Measurements from ENCODE around the gene FAM163B.

Gene FAM163B

DNA sequence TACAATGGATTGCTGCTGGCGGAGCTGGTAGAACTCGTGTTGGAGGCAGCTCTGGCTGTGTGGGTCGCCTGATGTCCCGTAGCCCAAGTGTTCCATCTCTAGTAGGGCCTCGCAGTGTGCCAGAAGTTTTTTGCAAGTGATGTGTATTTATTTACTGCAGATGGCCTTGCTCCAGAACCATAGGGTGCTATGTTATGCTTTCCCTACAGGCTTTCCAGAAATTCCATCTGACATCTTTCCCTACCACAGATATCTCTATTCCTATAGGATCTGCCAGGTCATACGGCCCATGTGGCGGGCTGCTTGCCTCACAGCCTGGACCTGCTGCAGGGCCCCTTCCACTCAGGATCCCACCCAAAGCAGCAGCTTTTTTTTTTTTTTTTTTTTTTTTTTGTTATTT, 57.7 kb downstream of the FAM163B start:
- Histone ChIP-seq H3K14ac (ENCODE audit: low read length) (no peak overlapping the region), H3K27ac (ENCODE audit: low read depth, low read length) (no peak overlapping the region), H4K91ac (ENCODE audit: low read depth, low read length) (peak overlapping the region; percentile 11), H2BK120ac (ENCODE audit: insufficient read depth, low read length, poor library complexity) (no peak overlapping the region), H3K4me1 (ENCODE audit: control insufficient read depth in 1 of 2, insufficient read depth in 2 of 2, low read length in 2 of 2) (peaks cover 13 to 16% of the 10 kb centered on the region in 2 experiments), H3K23ac (ENCODE audit: low read length) (no peak overlapping the region), H3K79me1 (ENCODE audit: low read length) (peaks cover 4% of the 10 kb centered on the region), H2AFZ (ENCODE audit: insufficient read depth, low read length, poor library complexity) (no peak overlapping the region), H4K8ac (ENCODE audit: low read depth, low read length) (no peak overlapping the region), H3K18ac (ENCODE audit: low read length) (no peak overlapping the region), H3K4me3 (ENCODE audit: low read depth, low read length) (no peak overlapping the region), H2BK5ac (ENCODE audit: low read depth, low read length, poor library complexity) (no peak overlapping the region), H3K79me2 (ENCODE audit: control insufficient read depth, insufficient read depth, low read length, poor library complexity) (no peaks in the 10 kb centered on the region), H2BK12ac (ENCODE audit: low read length) (no peak overlapping the region), H3K9ac (ENCODE audit: low read length) (no peak overlapping the region), H2AK5ac (ENCODE audit: low read length) (no peak overlapping the region), H3K27me3 (ENCODE audit: insufficient read depth, low read length) (no peaks in the 10 kb centered on the region), H3K4me2 (ENCODE audit: low read length) (no peak overlapping the region), H3K9me3 (ENCODE audit: insufficient read depth, low read depth, low read length) (peaks cover 6% of the 10 kb centered on the region), H4K12ac (ENCODE audit: low read depth, low read length) (no peak overlapping the region), H3K36me3 (ENCODE audit: control insufficient read depth in 1 of 2, insufficient read depth in 2 of 2, low read length in 2 of 2) (peaks cover 14 to 29% of the 10 kb centered on the region in 2 experiments), H3K4ac (ENCODE audit: low read depth, low read length) (no peak overlapping the region)
- DNase-seq: no peak
- WGBS (ENCODE audit: extremely low coverage, insufficient coverage, insufficient read length): no CpG with 5 or more reads among the region's 7 CpGs

DNA sequence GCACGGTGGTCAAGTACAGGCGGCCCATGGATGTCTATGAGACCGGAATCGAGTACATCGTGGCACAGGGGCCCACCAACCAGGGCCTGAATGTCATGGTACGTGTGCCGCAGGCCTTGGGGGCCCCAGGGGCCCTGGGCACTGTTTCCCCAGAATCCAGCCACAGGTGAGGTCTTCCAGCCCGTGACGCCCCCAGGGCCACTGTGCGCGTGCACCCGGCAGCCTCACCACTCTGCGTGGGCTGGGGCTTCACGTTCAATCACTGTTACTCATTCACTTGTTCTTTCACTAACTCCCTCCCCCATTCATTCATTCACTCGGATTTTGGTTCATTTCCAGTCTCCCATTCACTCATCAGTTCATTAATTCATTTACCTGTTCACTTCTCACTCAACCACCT, 62.1 kb downstream of the FAM163B start:
- Histone ChIP-seq H3K4ac (ENCODE audit: low read depth, low read length) (no peak overlapping the region), H4K12ac (ENCODE audit: low read depth, low read length) (no peak overlapping the region), H2BK12ac (ENCODE audit: low read length) (no peak overlapping the region), H3K4me3 (ENCODE audit: low read depth, low read length) (no peak overlapping the region), H2AK5ac (ENCODE audit: low read length) (no peak overlapping the region), H3K79me2 (ENCODE audit: control insufficient read depth, insufficient read depth, low read length, poor library complexity) (no peaks in the 10 kb centered on the region), H3K79me1 (ENCODE audit: low read length) (peaks cover 3% of the 10 kb centered on the region), H3K27ac (ENCODE audit: low read depth, low read length) (no peak overlapping the region), H3K36me3 (ENCODE audit: control insufficient read depth in 1 of 2, insufficient read depth in 2 of 2, low read length in 2 of 2) (peaks cover 21 to 29% of the 10 kb centered on the region in 2 experiments), H2BK5ac (ENCODE audit: low read depth, low read length, poor library complexity) (no peak overlapping the region), H3K14ac (ENCODE audit: low read length) (no peak overlapping the region), H3K9ac (ENCODE audit: low read length) (no peak overlapping the region), H3K18ac (ENCODE audit: low read length) (no peak overlapping the region), H3K9me3 (ENCODE audit: insufficient read depth, low read depth, low read length) (peaks cover 4% of the 10 kb centered on the region), H4K8ac (ENCODE audit: low read depth, low read length) (no peak overlapping the region), H4K91ac (ENCODE audit: low read depth, low read length) (no peak overlapping the region), H3K4me1 (ENCODE audit: control insufficient read depth in 1 of 2, insufficient read depth in 2 of 2, low read length in 2 of 2) (peaks cover 13 to 23% of the 10 kb centered on the region in 2 experiments), H3K4me2 (ENCODE audit: low read length) (no peak overlapping the region), H2AFZ (ENCODE audit: insufficient read depth, low read length, poor library complexity) (no peak overlapping the region), H3K23ac (ENCODE audit: low read length) (no peak overlapping the region), H2BK120ac (ENCODE audit: insufficient read depth, low read length, poor library complexity) (no peak overlapping the region), H3K27me3 (ENCODE audit: insufficient read depth, low read length) (no peaks in the 10 kb centered on the region)
- DNase-seq: no peak
- no CpG with 5 or more reads among the region's 15 CpGs for WGBS (ENCODE audit: extremely low coverage, insufficient coverage, insufficient read length)

DNA sequence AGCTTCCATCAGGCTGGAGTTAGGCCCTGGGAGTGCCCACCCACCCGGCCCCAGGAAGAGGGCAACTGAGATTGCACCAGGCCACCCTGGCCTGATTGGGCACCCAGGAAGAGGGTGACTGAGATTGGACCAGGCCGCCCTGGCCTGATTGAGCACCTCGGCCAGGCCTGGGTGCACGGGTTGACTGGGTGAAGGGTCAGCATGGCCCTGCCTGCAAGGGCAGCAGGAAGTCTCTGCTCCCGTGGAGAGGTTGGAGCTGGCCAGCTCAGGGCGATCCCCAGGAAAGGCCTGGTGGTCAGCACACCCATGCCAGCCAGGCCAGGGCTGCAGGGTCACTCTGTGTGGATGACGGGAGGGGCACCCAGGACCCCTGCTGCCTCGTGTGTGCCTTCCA, 62.9 kb downstream of the FAM163B start:
- no CpG with 5 or more reads among the region's 8 CpGs for WGBS (ENCODE audit: extremely low coverage, insufficient coverage, insufficient read length)
- H3K27me3 ChIP-seq (ENCODE audit: insufficient read depth, low read length): no peaks in the 10 kb centered on the region
- peak overlapping the region; percentile 54 for H3K18ac ChIP-seq (ENCODE audit: low read length)
- peaks cover 22 to 36% of the 10 kb centered on the region in 2 experiments for H3K36me3 ChIP-seq (ENCODE audit: control insufficient read depth in 1 of 2, insufficient read depth in 2 of 2, low read length in 2 of 2)
- peak overlapping the region; percentile 28 for H2AFZ ChIP-seq (ENCODE audit: insufficient read depth, low read length, poor library complexity)
- H3K9ac ChIP-seq (ENCODE audit: low read length): no peak overlapping the region
- H3K9me3 ChIP-seq (ENCODE audit: insufficient read depth, low read depth, low read length): peaks cover 4% of the 10 kb centered on the region
- H2BK120ac ChIP-seq (ENCODE audit: insufficient read depth, low read length, poor library complexity): no peak overlapping the region
- H3K23ac ChIP-seq (ENCODE audit: low read length): no peak overlapping the region
- no peak overlapping the region for H2BK5ac ChIP-seq (ENCODE audit: low read depth, low read length, poor library complexity)
- H3K4me1 ChIP-seq (ENCODE audit: control insufficient read depth in 1 of 2, insufficient read depth in 2 of 2, low read length in 2 of 2): peaks cover 13 to 23% of the 10 kb centered on the region in 2 experiments
- peak overlapping the region; percentile 6 for H2BK12ac ChIP-seq (ENCODE audit: low read length)
- peak overlapping the region; percentile 55 for H3K14ac ChIP-seq (ENCODE audit: low read length)
- H3K4ac ChIP-seq (ENCODE audit: low read depth, low read length): peak overlapping the region; percentile 5
- no peak for DNase-seq
- no peak overlapping the region for H4K8ac ChIP-seq (ENCODE audit: low read depth, low read length)
- no peak overlapping the region for H3K4me3 ChIP-seq (ENCODE audit: low read depth, low read length)
- peak overlapping the region; percentile 70 for H4K91ac ChIP-seq (ENCODE audit: low read depth, low read length)
- no peak overlapping the region for H3K4me2 ChIP-seq (ENCODE audit: low read length)
- no peak overlapping the region for H2AK5ac ChIP-seq (ENCODE audit: low read length)
- H3K79me1 ChIP-seq (ENCODE audit: low read length): peaks cover 3% of the 10 kb centered on the region
- H4K12ac ChIP-seq (ENCODE audit: low read depth, low read length): no peak overlapping the region
- H3K27ac ChIP-seq (ENCODE audit: low read depth, low read length): no peak overlapping the region
- H3K79me2 ChIP-seq (ENCODE audit: control insufficient read depth, insufficient read depth, low read length, poor library complexity): no peaks in the 10 kb centered on the region

DNA sequence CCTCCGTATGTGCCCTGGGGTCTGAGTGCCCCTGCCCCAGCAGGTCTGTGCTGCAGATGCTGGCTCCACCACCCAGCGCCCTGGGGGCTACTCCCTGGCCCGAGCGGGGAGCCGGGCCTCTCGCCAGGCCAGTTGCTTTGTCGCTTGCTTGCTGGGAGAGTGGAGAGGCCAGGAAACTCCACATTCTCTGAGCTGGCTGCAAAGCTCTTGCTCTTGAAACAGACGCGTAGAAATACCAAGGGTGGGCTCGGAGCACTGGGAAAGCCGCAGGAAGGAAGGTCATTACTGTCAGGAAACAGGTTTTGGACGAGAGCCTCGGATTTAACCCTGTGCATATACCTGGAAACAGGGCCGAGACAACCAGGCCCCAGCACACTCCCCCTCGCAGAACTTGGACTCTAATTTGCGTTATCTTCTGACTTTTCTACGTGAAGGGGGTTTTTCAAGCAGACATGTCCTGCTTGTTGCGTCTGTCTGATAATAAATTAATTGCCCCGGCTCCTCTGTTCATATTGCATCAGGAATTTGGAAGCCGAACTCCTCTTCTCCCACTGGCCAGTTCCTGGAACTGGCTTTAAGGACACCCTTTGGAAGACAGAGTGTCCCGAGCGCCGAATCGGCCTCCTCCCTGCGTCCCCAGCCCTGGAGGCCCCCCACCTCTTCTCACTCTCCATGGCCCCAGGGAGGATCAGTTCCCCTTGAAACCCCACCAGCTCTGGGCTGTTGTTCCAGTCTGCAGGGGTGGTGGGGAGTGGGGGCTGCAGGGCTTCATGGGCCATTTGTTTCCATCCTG, 63.5 kb downstream of the FAM163B start:
- Histone ChIP-seq H3K36me3 (ENCODE audit: control insufficient read depth in 1 of 2, insufficient read depth in 2 of 2, low read length in 2 of 2) (peaks cover 25 to 39% of the 10 kb centered on the region in 2 experiments), H2AFZ (ENCODE audit: insufficient read depth, low read length, poor library complexity) (no peak overlapping the region), H3K4me1 (ENCODE audit: control insufficient read depth in 1 of 2, insufficient read depth in 2 of 2, low read length in 2 of 2) (peaks cover 14 to 23% of the 10 kb centered on the region in 2 experiments), H3K9ac (ENCODE audit: low read length) (no peak overlapping the region), H3K4me2 (ENCODE audit: low read length) (no peak overlapping the region), H3K23ac (ENCODE audit: low read length) (no peak overlapping the region), H3K79me1 (ENCODE audit: low read length) (peaks cover 3% of the 10 kb centered on the region), H3K9me3 (ENCODE audit: insufficient read depth, low read depth, low read length) (peaks cover 4% of the 10 kb centered on the region), H3K79me2 (ENCODE audit: control insufficient read depth, insufficient read depth, low read length, poor library complexity) (no peaks in the 10 kb centered on the region), H4K8ac (ENCODE audit: low read depth, low read length) (no peak overlapping the region), H3K18ac (ENCODE audit: low read length) (no peak overlapping the region), H4K12ac (ENCODE audit: low read depth, low read length) (no peak overlapping the region), H2BK120ac (ENCODE audit: insufficient read depth, low read length, poor library complexity) (no peak overlapping the region), H4K91ac (ENCODE audit: low read depth, low read length) (peak overlapping the region; percentile 40), H2AK5ac (ENCODE audit: low read length) (no peak overlapping the region), H3K4me3 (ENCODE audit: low read depth, low read length) (no peak overlapping the region), H3K27ac (ENCODE audit: low read depth, low read length) (no peak overlapping the region), H3K27me3 (ENCODE audit: insufficient read depth, low read length) (no peaks in the 10 kb centered on the region), H2BK12ac (ENCODE audit: low read length) (no peak overlapping the region), H3K14ac (ENCODE audit: low read length) (no peak overlapping the region), H3K4ac (ENCODE audit: low read depth, low read length) (no peak overlapping the region), H2BK5ac (ENCODE audit: low read depth, low read length, poor library complexity) (no peak overlapping the region)
- WGBS (ENCODE audit: extremely low coverage, insufficient coverage, insufficient read length): no CpG with 5 or more reads among the region's 25 CpGs
- no peak for DNase-seq

All from trophoblast cell (in vitro differentiated cells and primary cell).